Measurements from ENCODE around the gene DDX49. TPM values are rescaled to one million over a fixed set of nuclear protein-coding genes. Genes with fewer than 3 reads are reported as not detected.
"Not testable (repeated sequence)": the region's sequence is repeated elsewhere in the genome, so short reads cannot be mapped to it uniquely, and the experiment has no call there.

DDX49 gene
- total RNA-seq, 1 donor from 2014 or later: 48.6 TPM

- no peak for TF ChIP-seq CTCF (conservative IDR thresholded peaks at IDR 0.05; ENCODE audit: low read depth, low read length)
- no peak for DNase-seq (ENCODE audit: low read depth)
- H3K4me3 ChIP-seq (ENCODE audit: low read depth, low read length): no peak overlapping the region
These were observed 26.8 kb downstream of the DDX49 start for GRCh38 chr19:18946335-18946734.

GRCh38 chr19:18946918-18947317 is 27.4 kb downstream of the DDX49 start:
- no peak for DNase-seq (ENCODE audit: low read depth)
- no peak for TF ChIP-seq CTCF (conservative IDR thresholded peaks at IDR 0.05; ENCODE audit: low read depth, low read length)
- no peak overlapping the region for H3K4me3 ChIP-seq (ENCODE audit: low read depth, low read length)

GRCh38 chr19:18948075-18948975 is 28.8 kb downstream of the DDX49 start:
- no peak for DNase-seq (ENCODE audit: low read depth)
- no peak for TF ChIP-seq CTCF (conservative IDR thresholded peaks at IDR 0.05; ENCODE audit: low read depth, low read length)
- no peak overlapping the region for H3K4me3 ChIP-seq (ENCODE audit: low read depth, low read length)

- H3K4me3 ChIP-seq (ENCODE audit: low read depth, low read length): no peak overlapping the region
- no peak for TF ChIP-seq CTCF (conservative IDR thresholded peaks at IDR 0.05; ENCODE audit: low read depth, low read length)
- DNase-seq (ENCODE audit: low read depth): no peak
These were observed 29.5 kb downstream of the DDX49 start for GRCh38 chr19:18948976-18949356.

GRCh38 chr19:18949858-18950257 is 30.3 kb downstream of the DDX49 start:
- no peak for DNase-seq (ENCODE audit: low read depth)
- TF ChIP-seq CTCF (conservative IDR thresholded peaks at IDR 0.05; ENCODE audit: low read depth, low read length): no peak
- H3K4me3 ChIP-seq (ENCODE audit: low read depth, low read length): no peak overlapping the region

GRCh38 chr19:18951721-18952281 is 32.3 kb downstream of the DDX49 start:
- DNase-seq (ENCODE audit: low read depth): no peak
- no peak for TF ChIP-seq CTCF (conservative IDR thresholded peaks at IDR 0.05; ENCODE audit: low read depth, low read length)
- no peak overlapping the region for H3K4me3 ChIP-seq (ENCODE audit: low read depth, low read length)

GRCh38 chr19:18952364-18953003 is 33.0 kb downstream of the DDX49 start:
- H3K4me3 ChIP-seq (ENCODE audit: low read depth, low read length); DNase-seq (ENCODE audit: low read depth): not testable (repeated sequence)

Measured in epithelial cell of proximal tubule (primary cell).